ENCODE measurements around the gene DNA2. TPM values are rescaled to one million over a fixed set of nuclear protein-coding genes. Genes with fewer than 3 reads are reported as not detected.

DNA2 gene
- polyA plus RNA-seq, 1 donor (not counting 4 experiments of a cell fraction or from before 2014, with no cell fraction given): 7.6 TPM

- Histone ChIP-seq H3K4me2 (ENCODE audit: control insufficient read depth, extremely low read depth, insufficient read depth, low read depth, low read length) (no peak overlapping the region), H3K27me3 (ENCODE audit: control insufficient read depth, extremely low read depth, insufficient read depth, low read length) (no peaks in the 10 kb centered on the region), H3K4me3 (ENCODE audit: control insufficient read depth in 2 of 3, extremely low read depth in 1 of 3, insufficient read depth in 2 of 3, low read depth in 1 of 3, low read length in 3 of 3) (no peak overlapping the region), H2AFZ (ENCODE audit: control insufficient read depth, low read length) (no peak overlapping the region), H3K36me3 (ENCODE audit: control insufficient read depth in 2 of 2, extremely low read depth in 1 of 2, insufficient read depth in 2 of 2, low read length in 2 of 2) (peaks cover 0 to 11% of the 10 kb centered on the region in 2 experiments), H3K4me1 (ENCODE audit: control insufficient read depth, extremely low read depth, insufficient read depth, low read length) (no peaks in the 10 kb centered on the region), H3K9me3 (ENCODE audit: control insufficient read depth, low read depth, low read length) (no peaks in the 10 kb centered on the region), H3K9me1 (ENCODE audit: control insufficient read depth, extremely low read depth, insufficient read depth, low read length) (no peaks in the 10 kb centered on the region), H3K79me2 (ENCODE audit: control insufficient read depth, insufficient read depth, low read length) (no peaks in the 10 kb centered on the region), H3K9ac (ENCODE audit: control insufficient read depth, extremely low read depth, insufficient read depth, low read length) (no peak overlapping the region), H3K27ac (ENCODE audit: control insufficient read depth, insufficient read depth, low read length) (no peak overlapping the region), H4K20me1 (ENCODE audit: control insufficient read depth, extremely low read depth, insufficient read depth, low read length) (no peaks in the 10 kb centered on the region)
- no peak for DNase-seq (ENCODE audit: low read depth, low spot score)
- no peak for TF ChIP-seq EZH2 (IDR thresholded peaks at IDR 0.05; ENCODE audit: low read length)
- TF ChIP-seq, protein P1, sequence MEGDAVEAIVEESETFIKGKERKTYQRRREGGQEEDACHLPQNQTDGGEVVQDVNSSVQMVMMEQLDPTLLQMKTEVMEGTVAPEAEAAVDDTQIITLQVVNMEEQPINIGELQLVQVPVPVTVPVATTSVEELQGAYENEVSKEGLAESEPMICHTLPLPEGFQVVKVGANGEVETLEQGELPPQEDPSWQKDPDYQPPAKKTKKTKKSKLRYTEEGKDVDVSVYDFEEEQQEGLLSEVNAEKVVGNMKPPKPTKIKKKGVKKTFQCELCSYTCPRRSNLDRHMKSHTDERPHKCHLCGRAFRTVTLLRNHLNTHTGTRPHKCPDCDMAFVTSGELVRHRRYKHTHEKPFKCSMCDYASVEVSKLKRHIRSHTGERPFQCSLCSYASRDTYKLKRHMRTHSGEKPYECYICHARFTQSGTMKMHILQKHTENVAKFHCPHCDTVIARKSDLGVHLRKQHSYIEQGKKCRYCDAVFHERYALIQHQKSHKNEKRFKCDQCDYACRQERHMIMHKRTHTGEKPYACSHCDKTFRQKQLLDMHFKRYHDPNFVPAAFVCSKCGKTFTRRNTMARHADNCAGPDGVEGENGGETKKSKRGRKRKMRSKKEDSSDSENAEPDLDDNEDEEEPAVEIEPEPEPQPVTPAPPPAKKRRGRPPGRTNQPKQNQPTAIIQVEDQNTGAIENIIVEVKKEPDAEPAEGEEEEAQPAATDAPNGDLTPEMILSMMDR (optimal IDR thresholded peaks at IDR 0.05 in 1 of 3, IDR thresholded peaks at IDR 0.05 in 1 of 3, conservative IDR thresholded peaks at IDR 0.05 in 1 of 3; ENCODE audit: extremely low read depth in 1 of 3, insufficient read depth in 2 of 3, low read length in 3 of 3): no peak
- no peak for FAIRE-seq
- dilution Hi-C loops (cut with MboI; ENCODE audit: extremely low pct_ligation_motif_present, low sequenced_read_pairs): no loop called here
These were observed 8.2 kb downstream of the DNA2 start for GRCh38 chr10:68463365-68464093.

DNA sequence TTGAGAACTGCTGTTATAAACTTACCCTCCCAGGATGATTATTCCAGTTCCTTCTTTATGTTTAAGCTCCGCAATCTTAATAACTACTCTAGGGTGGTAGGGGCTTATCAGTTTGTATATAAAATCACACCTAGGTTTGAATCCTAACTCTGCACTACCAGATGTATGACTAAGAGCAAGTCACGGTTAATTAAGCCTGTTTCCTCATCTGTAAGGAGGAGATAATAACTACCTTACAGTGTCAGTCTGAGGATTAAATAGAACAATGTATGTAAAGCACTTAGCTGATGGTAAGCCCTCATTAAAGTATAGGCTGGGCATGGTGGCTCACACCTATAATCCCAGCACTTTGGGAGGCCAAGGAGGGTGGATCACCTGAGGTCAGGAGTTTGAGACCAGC, 9.2 kb downstream of the DNA2 start:
- H3K79me2 ChIP-seq (ENCODE audit: control insufficient read depth, insufficient read depth, low read length): no peaks in the 10 kb centered on the region
- no peaks in the 10 kb centered on the region for H3K4me1 ChIP-seq (ENCODE audit: control insufficient read depth, extremely low read depth, insufficient read depth, low read length)
- H3K36me3 ChIP-seq (ENCODE audit: control insufficient read depth in 2 of 2, extremely low read depth in 1 of 2, insufficient read depth in 2 of 2, low read length in 2 of 2): peaks cover 0 to 11% of the 10 kb centered on the region in 2 experiments
- H3K27ac ChIP-seq (ENCODE audit: control insufficient read depth, insufficient read depth, low read length): no peak overlapping the region
- no peak overlapping the region for H2AFZ ChIP-seq (ENCODE audit: control insufficient read depth, low read length)
- dilution Hi-C loops (cut with MboI; ENCODE audit: extremely low pct_ligation_motif_present, low sequenced_read_pairs): no loop called here
- H3K9me1 ChIP-seq (ENCODE audit: control insufficient read depth, extremely low read depth, insufficient read depth, low read length): no peaks in the 10 kb centered on the region
- TF ChIP-seq, protein P1 (optimal IDR thresholded peaks at IDR 0.05 in 1 of 3, IDR thresholded peaks at IDR 0.05 in 1 of 3, conservative IDR thresholded peaks at IDR 0.05 in 1 of 3; ENCODE audit: extremely low read depth in 1 of 3, insufficient read depth in 2 of 3, low read length in 3 of 3): no peak
- TF ChIP-seq EZH2 (IDR thresholded peaks at IDR 0.05; ENCODE audit: low read length): no peak
- no peak overlapping the region for H3K9ac ChIP-seq (ENCODE audit: control insufficient read depth, extremely low read depth, insufficient read depth, low read length)
- H4K20me1 ChIP-seq (ENCODE audit: control insufficient read depth, extremely low read depth, insufficient read depth, low read length): no peaks in the 10 kb centered on the region
- no peak overlapping the region for H3K4me2 ChIP-seq (ENCODE audit: control insufficient read depth, extremely low read depth, insufficient read depth, low read depth, low read length)
- FAIRE-seq: no peak
- no peak for DNase-seq (ENCODE audit: low read depth, low spot score)
- H3K4me3 ChIP-seq (ENCODE audit: control insufficient read depth in 2 of 3, extremely low read depth in 1 of 3, insufficient read depth in 2 of 3, low read depth in 1 of 3, low read length in 3 of 3): no peak overlapping the region
- H3K9me3 ChIP-seq (ENCODE audit: control insufficient read depth, low read depth, low read length): no peaks in the 10 kb centered on the region
- no peaks in the 10 kb centered on the region for H3K27me3 ChIP-seq (ENCODE audit: control insufficient read depth, extremely low read depth, insufficient read depth, low read length)
